GM12892 (cell line): ENCODE measurements around the gene TEX2.

Experiments
- POLR2A ChIP-seq: IDR thresholded peaks from 2 replicates; pipeline ENCODE4 v1.6.1; 2011; ENCODE audit warnings: low read depth, low read length, control low read depth
- POLR2AphosphoS5 ChIP-seq: IDR thresholded peaks from 2 replicates; pipeline ENCODE4 v1.6.1; 2011; ENCODE audit warnings: low read depth, low read length, control low read depth
- TAF1 ChIP-seq: IDR thresholded peaks from 2 replicates; pipeline ENCODE4 v1.6.1; 2011; ENCODE audit warnings: low read depth, mild to moderate bottlenecking, control low read depth, low read length, borderline replicate concordance

- no peak for TF ChIP-seq TAF1
- no peak for TF ChIP-seq POLR2AphosphoS5
- TF ChIP-seq POLR2A, result no peak
Measured at GRCh38 chr17:64120159-64120810, 142.8 kb downstream of the TEX2 start.
